ENCODE data around the gene IL1RAPL1. TPM values are rescaled to one million over a fixed set of nuclear protein-coding genes. Genes with fewer than 3 reads are reported as not detected.

IL1RAPL1 gene
- total RNA-seq, 4 donors from 2014 or later, result 0.13 TPM; not detected in 3

DNA sequence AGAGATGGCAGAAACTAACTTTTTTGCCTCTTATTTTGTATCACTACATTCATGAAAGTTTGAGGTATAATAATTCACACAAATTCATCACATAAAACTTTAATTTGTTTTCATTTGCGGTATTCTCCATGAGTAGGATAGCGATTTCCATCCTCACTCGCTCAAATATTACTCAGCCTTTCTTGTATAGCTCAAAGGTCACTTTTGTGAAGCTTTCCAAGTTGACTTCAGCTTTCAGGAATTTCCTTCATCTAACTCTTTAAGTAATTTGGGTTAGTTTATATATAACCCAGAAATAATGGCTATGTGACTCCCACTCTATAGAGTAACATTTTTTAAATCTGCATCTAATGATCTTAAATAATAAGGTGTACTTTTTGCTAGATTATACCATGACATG is 314.4 kb downstream of the IL1RAPL1 start:
- no peak for DNase-seq (ENCODE audit: low spot score in 2 of 2)
- Histone ChIP-seq H3K27me3 (no peaks in the 10 kb centered on the region), H3K4me1 (no peaks in the 10 kb centered on the region), H3K9me3 (no peaks in the 10 kb centered on the region), H3K36me3 (no peaks in the 10 kb centered on the region), H3K4me3 (no peak overlapping the region), H3K27ac (no peak overlapping the region)
- WGBS, result 79% methylated on average over 3 of the region's 3 CpGs
- TF ChIP-seq POLR2A (IDR thresholded peaks at IDR 0.05) (no peak), POLR2AphosphoS5 (IDR thresholded peaks at IDR 0.05) (no peak), EP300 (IDR thresholded peaks at IDR 0.05) (no peak), CTCF (IDR thresholded peaks at IDR 0.05) (no peak)

GRCh38 chrX:28910487-28910886 is 323.2 kb downstream of the IL1RAPL1 start:
- no peak for DNase-seq (ENCODE audit: low spot score in 2 of 2)
- 22% methylated on average over 2 of the region's 2 CpGs for WGBS
- TF ChIP-seq CTCF (IDR thresholded peaks at IDR 0.05), result no peak
- no peak for TF ChIP-seq EP300 (IDR thresholded peaks at IDR 0.05)
- TF ChIP-seq POLR2AphosphoS5 (IDR thresholded peaks at IDR 0.05), result no peak
- TF ChIP-seq POLR2A (IDR thresholded peaks at IDR 0.05), result no peak

GRCh38 chrX:28920153-28920943 is 333.1 kb downstream of the IL1RAPL1 start:
- no peak for TF ChIP-seq POLR2AphosphoS5 (IDR thresholded peaks at IDR 0.05)
- Histone ChIP-seq H3K4me1 (no peaks in the 10 kb centered on the region), H3K36me3 (no peaks in the 10 kb centered on the region), H3K9me3 (no peaks in the 10 kb centered on the region), H3K27ac (no peak overlapping the region), H3K27me3 (no peaks in the 10 kb centered on the region), H3K4me3 (no peak overlapping the region)
- no peak for DNase-seq (ENCODE audit: low spot score in 2 of 2)
- 58% methylated on average over 5 of the region's 5 CpGs for WGBS

More at GRCh38 chrX:28910487-28910886, 323.2 kb downstream of the IL1RAPL1 start:
- no peaks in the 10 kb centered on the region for H3K4me1 ChIP-seq
- H3K36me3 ChIP-seq, result no peaks in the 10 kb centered on the region
- no peaks in the 10 kb centered on the region for H3K9me3 ChIP-seq
- H3K27ac ChIP-seq, result no peak overlapping the region
- H3K27me3 ChIP-seq, result no peaks in the 10 kb centered on the region
- H3K4me3 ChIP-seq, result no peak overlapping the region

- Histone ChIP-seq H3K4me1 (no peaks in the 10 kb centered on the region), H3K4me3 (no peak overlapping the region), H3K9me3 (no peaks in the 10 kb centered on the region), H3K27ac (no peak overlapping the region), H3K36me3 (no peaks in the 10 kb centered on the region), H3K27me3 (no peaks in the 10 kb centered on the region)
- no peak for TF ChIP-seq POLR2A (IDR thresholded peaks at IDR 0.05)
- no peak for TF ChIP-seq POLR2AphosphoS5 (IDR thresholded peaks at IDR 0.05)
- no peak for TF ChIP-seq CTCF (IDR thresholded peaks at IDR 0.05)
- TF ChIP-seq EP300 (IDR thresholded peaks at IDR 0.05), result no peak
- WGBS, result 87% methylated on average over 2 of the region's 2 CpGs
- no peak for DNase-seq (ENCODE audit: low spot score in 2 of 2)
Observed at GRCh38 chrX:28922106-28922505, 334.9 kb downstream of the IL1RAPL1 start.

- 58% methylated on average over 3 of the region's 3 CpGs for WGBS
- Histone ChIP-seq H3K27ac (no peak overlapping the region), H3K36me3 (no peaks in the 10 kb centered on the region), H3K4me3 (no peak overlapping the region), H3K27me3 (no peaks in the 10 kb centered on the region), H3K9me3 (no peaks in the 10 kb centered on the region), H3K4me1 (no peaks in the 10 kb centered on the region)
- TF ChIP-seq POLR2A (IDR thresholded peaks at IDR 0.05), result no peak
- TF ChIP-seq POLR2AphosphoS5 (IDR thresholded peaks at IDR 0.05), result no peak
- no peak for TF ChIP-seq CTCF (IDR thresholded peaks at IDR 0.05)
- no peak for DNase-seq (ENCODE audit: low spot score in 2 of 2)
Observed at GRCh38 chrX:28946846-28947245, 359.6 kb downstream of the IL1RAPL1 start.

All from suprapubic skin (tissue), 4 donors.